Measurements from ENCODE around the gene EXOC6B.

EXOC6B gene

GRCh38 chr2:72144632-72145288 is 681.1 kb downstream of the EXOC6B start:
- peak overlapping the region; percentile 61 for H3K9ac ChIP-seq (ENCODE audit: insufficient read length, low read depth)
- peaks cover 6% of the 10 kb centered on the region for H3K4me1 ChIP-seq (ENCODE audit: insufficient read depth, insufficient read length)
- H3K27me3 ChIP-seq (ENCODE audit: insufficient read depth, insufficient read length), result peaks cover 86% of the 10 kb centered on the region
- H3K36me3 ChIP-seq (ENCODE audit: insufficient read depth, insufficient read length, low read length), result no peaks in the 10 kb centered on the region
- peak; percentile 52 for DNase-seq (ENCODE audit: low read depth, low spot score)
- peaks cover 6% of the 10 kb centered on the region; the same call in 1 of the 2 replicates for H3K9me3 ChIP-seq (ENCODE audit: insufficient read depth, low read length)
- no peak for TF ChIP-seq YY1 (IDR thresholded peaks at IDR 0.05; ENCODE audit: insufficient read depth, insufficient read length)
- TF ChIP-seq SUZ12 (IDR thresholded peaks at IDR 0.05; ENCODE audit: extremely low read depth, insufficient read depth, insufficient read length), result no peak
- no peak for TF ChIP-seq ZNF274 (IDR thresholded peaks at IDR 0.05; ENCODE audit: low read depth, low read length)
- peak overlapping the region; percentile 40 for H3K4me3 ChIP-seq (ENCODE audit: insufficient read length, low read depth)

- no peaks in the 10 kb centered on the region for H3K36me3 ChIP-seq (ENCODE audit: insufficient read depth, insufficient read length, low read length)
- peaks cover 81% of the 10 kb centered on the region for H3K27me3 ChIP-seq (ENCODE audit: insufficient read depth, insufficient read length)
- peaks cover 6% of the 10 kb centered on the region for H3K4me1 ChIP-seq (ENCODE audit: insufficient read depth, insufficient read length)
- TF ChIP-seq ZNF274 (IDR thresholded peaks at IDR 0.05; ENCODE audit: low read depth, low read length), result no peak
- TF ChIP-seq SUZ12 (IDR thresholded peaks at IDR 0.05; ENCODE audit: extremely low read depth, insufficient read depth, insufficient read length), result no peak
- no peak for TF ChIP-seq YY1 (IDR thresholded peaks at IDR 0.05; ENCODE audit: insufficient read depth, insufficient read length)
- H3K9ac ChIP-seq (ENCODE audit: insufficient read length, low read depth), result no peak overlapping the region
- peaks cover 6% of the 10 kb centered on the region; the same call in 1 of the 2 replicates for H3K9me3 ChIP-seq (ENCODE audit: insufficient read depth, low read length)
- DNase-seq (ENCODE audit: low read depth, low spot score), result no peak
- H3K4me3 ChIP-seq (ENCODE audit: insufficient read length, low read depth), result peak overlapping the region; percentile 40
Measured at GRCh38 chr2:72144274-72144631, 681.6 kb downstream of the EXOC6B start.

GRCh38 chr2:72143441-72144273 is 682.2 kb downstream of the EXOC6B start:
- Histone ChIP-seq H3K27me3 (ENCODE audit: insufficient read depth, insufficient read length) (peaks cover 76% of the 10 kb centered on the region), H3K4me3 (ENCODE audit: insufficient read length, low read depth) (peak overlapping the region; percentile 24), H3K4me1 (ENCODE audit: insufficient read depth, insufficient read length) (peaks cover 6% of the 10 kb centered on the region), H3K9me3 (ENCODE audit: insufficient read depth, low read length) (peaks cover 6% of the 10 kb centered on the region; the same call in 1 of the 2 replicates), H3K9ac (ENCODE audit: insufficient read length, low read depth) (peak overlapping the region; percentile 50), H3K36me3 (ENCODE audit: insufficient read depth, insufficient read length, low read length) (no peaks in the 10 kb centered on the region)
- no peak for DNase-seq (ENCODE audit: low read depth, low spot score)
- TF ChIP-seq SUZ12 (IDR thresholded peaks at IDR 0.05; ENCODE audit: extremely low read depth, insufficient read depth, insufficient read length) (no peak), YY1 (IDR thresholded peaks at IDR 0.05; ENCODE audit: insufficient read depth, insufficient read length) (no peak), ZNF274 (IDR thresholded peaks at IDR 0.05; ENCODE audit: low read depth, low read length) (no peak)

- peak overlapping the region; percentile 24 for H3K4me3 ChIP-seq (ENCODE audit: insufficient read length, low read depth)
- H3K36me3 ChIP-seq (ENCODE audit: insufficient read depth, insufficient read length, low read length), result no peaks in the 10 kb centered on the region
- H3K9ac ChIP-seq (ENCODE audit: insufficient read length, low read depth), result no peak overlapping the region
- peaks cover 6% of the 10 kb centered on the region; the same call in 1 of the 2 replicates for H3K9me3 ChIP-seq (ENCODE audit: insufficient read depth, low read length)
- peaks cover 70% of the 10 kb centered on the region for H3K27me3 ChIP-seq (ENCODE audit: insufficient read depth, insufficient read length)
- H3K4me1 ChIP-seq (ENCODE audit: insufficient read depth, insufficient read length), result peaks cover 8% of the 10 kb centered on the region
- DNase-seq (ENCODE audit: low read depth, low spot score), result no peak
- no peak for TF ChIP-seq SUZ12 (IDR thresholded peaks at IDR 0.05; ENCODE audit: extremely low read depth, insufficient read depth, insufficient read length)
- TF ChIP-seq YY1 (IDR thresholded peaks at IDR 0.05; ENCODE audit: insufficient read depth, insufficient read length), result no peak
- no peak for TF ChIP-seq ZNF274 (IDR thresholded peaks at IDR 0.05; ENCODE audit: low read depth, low read length)
Measured at GRCh38 chr2:72142570-72143440, 683.0 kb downstream of the EXOC6B start.

- Histone ChIP-seq H3K9me3 (ENCODE audit: insufficient read depth, low read length) (peaks cover 6% of the 10 kb centered on the region; the same call in 1 of the 2 replicates), H3K27me3 (ENCODE audit: insufficient read depth, insufficient read length) (peaks cover 62% of the 10 kb centered on the region), H3K4me3 (ENCODE audit: insufficient read length, low read depth) (no peak overlapping the region), H3K4me1 (ENCODE audit: insufficient read depth, insufficient read length) (peaks cover 11% of the 10 kb centered on the region), H3K36me3 (ENCODE audit: insufficient read depth, insufficient read length, low read length) (no peaks in the 10 kb centered on the region), H3K9ac (ENCODE audit: insufficient read length, low read depth) (no peak overlapping the region)
- TF ChIP-seq YY1 (IDR thresholded peaks at IDR 0.05; ENCODE audit: insufficient read depth, insufficient read length) (no peak), ZNF274 (IDR thresholded peaks at IDR 0.05; ENCODE audit: low read depth, low read length) (no peak), SUZ12 (IDR thresholded peaks at IDR 0.05; ENCODE audit: extremely low read depth, insufficient read depth, insufficient read length) (no peak)
- DNase-seq (ENCODE audit: low read depth, low spot score), result no peak
Measured at GRCh38 chr2:72141881-72142451, 683.9 kb downstream of the EXOC6B start.

- Histone ChIP-seq H3K9ac (ENCODE audit: insufficient read length, low read depth) (no peak overlapping the region), H3K4me1 (ENCODE audit: insufficient read depth, insufficient read length) (peaks cover 11% of the 10 kb centered on the region), H3K4me3 (ENCODE audit: insufficient read length, low read depth) (no peak overlapping the region), H3K27me3 (ENCODE audit: insufficient read depth, insufficient read length) (peaks cover 54% of the 10 kb centered on the region), H3K9me3 (ENCODE audit: insufficient read depth, low read length) (no peaks in the 10 kb centered on the region; the same call in 1 of the 2 replicates), H3K36me3 (ENCODE audit: insufficient read depth, insufficient read length, low read length) (no peaks in the 10 kb centered on the region)
- DNase-seq (ENCODE audit: low read depth, low spot score), result no peak
- TF ChIP-seq SUZ12 (IDR thresholded peaks at IDR 0.05; ENCODE audit: extremely low read depth, insufficient read depth, insufficient read length), result no peak
- TF ChIP-seq YY1 (IDR thresholded peaks at IDR 0.05; ENCODE audit: insufficient read depth, insufficient read length), result no peak
- no peak for TF ChIP-seq ZNF274 (IDR thresholded peaks at IDR 0.05; ENCODE audit: low read depth, low read length)
Measured at GRCh38 chr2:72141032-72141645, 684.7 kb downstream of the EXOC6B start.

Measured in NT2/D1 (cell line).